Sigmoid colon (tissue), 7 donors: Measurements from ENCODE around the gene CCDC107. TPM values are rescaled to one million over a fixed set of nuclear protein-coding genes. Genes with fewer than 3 reads are reported as not detected.

ENCODE experiments used
- DNase-seq: peaks from one replicate; pipeline ENCODE4 v3.0.0-alpha.2; 2019
- H3K27ac ChIP-seq, 4 donors: fragments of 200-600 bp; sonication (generic); one replicate each; pipeline ENCODE4 v1.5.1; 2016 to 2019; ENCODE audit warnings: mild to moderate bottlenecking in 1 of 4
- H3K27me3 ChIP-seq, 3 donors: fragments of 200-600 bp; sonication (generic); one replicate each; pipeline ENCODE4 v1.5.1; 2019; ENCODE audit warnings: mild to moderate bottlenecking in 1 of 3
- H3K36me3 ChIP-seq, 4 donors: fragments of 200-600 bp; sonication (generic); one replicate each; pipeline ENCODE4 v1.5.1; 2016 to 2019
- H3K4me1 ChIP-seq, 4 donors: fragments of 200-600 bp; sonication (generic); one replicate each; pipeline ENCODE4 v1.5.1; 2017 to 2019
- H3K4me3 ChIP-seq, 4 donors: fragments of 200-600 bp; sonication (generic); one replicate each; pipeline ENCODE4 v1.5.1; 2017 to 2019; ENCODE audit warnings: mild to moderate bottlenecking in 2 of 4, moderate library complexity in 1 of 4
- H3K9me3 ChIP-seq, 4 donors: fragments of 200-600 bp in 3 of 4; sonication (generic) in 3 of 4; one replicate each; pipeline versions ENCODE4 v1.5.1 to v1.6.1; 2013 to 2019
- EP300 ChIP-seq, 4 donors: sonication (generic); formaldehyde crosslinking; IDR thresholded peaks; one replicate each; pipeline ENCODE4 v1.6.1; 2017; ENCODE audit warnings: antibody characterized with exemption in 4 of 4
- POLR2A ChIP-seq, 2 donors: fragments of 450-650 bp; IDR thresholded peaks; one replicate each; pipeline ENCODE4 v1.6.1; 2016; ENCODE audit warnings: antibody characterized with exemption in 2 of 2, mild to moderate bottlenecking in 2 of 2, moderate library complexity in 2 of 2
- POLR2AphosphoS5 ChIP-seq, 4 donors: sonication (generic); formaldehyde crosslinking; IDR thresholded peaks; one replicate each; pipeline ENCODE4 v1.6.1; 2017; ENCODE audit warnings: antibody characterized with exemption in 4 of 4
- WGBS, 2 donors: extraction: QIAGEN DNeasy Blood & Tissue Kit; methylation state at CpG; one replicate each; pipeline ENCODE4 v1.1.7; 2013; 5-methylcytosine and 5-hydroxymethylcytosine counted together
- intact Hi-C: fragments of 100-400 bp; cut with DNase I; formaldehyde crosslinking; loops from one replicate; pipeline ENCODE4 v1.15.1; 2023
- polyA plus RNA-seq, 3 donors: library from polyadenylated mRNA; stranded (reverse); fragments of 200-250 nt; gene quantifications; one replicate each; pipeline ENCODE4 v1.2.3, GENCODE V29; 2013
- total RNA-seq, 4 donors: library from RNA; depleted of rRNA; stranded (reverse); fragments of >200 nt; gene quantifications; one replicate each; pipeline ENCODE4 v1.1.0, GENCODE V29; 2016
- TF ChIP-seq, protein P1 (sequence below), 4 experiments: fragments of 450-650 bp in 3 of 4; fragments of 200-600 bp in 1 of 4; IDR thresholded peaks; one replicate each; pipeline ENCODE4 v1.5.1; 2016 to 2019; ENCODE audit warnings: antibody characterized with exemption in 4 of 4, mild to moderate bottlenecking in 3 of 4, moderate library complexity in 2 of 4
- donor health status: healthy with polysubstance abuse.
- donor health status: Bipolar disorder and iron deficiency.
- donor health status: healthy.

Gene CCDC107
- total and polyA plus RNA-seq, 7 donors = 21.3 to 112 (median 70.6) TPM

DNA sequence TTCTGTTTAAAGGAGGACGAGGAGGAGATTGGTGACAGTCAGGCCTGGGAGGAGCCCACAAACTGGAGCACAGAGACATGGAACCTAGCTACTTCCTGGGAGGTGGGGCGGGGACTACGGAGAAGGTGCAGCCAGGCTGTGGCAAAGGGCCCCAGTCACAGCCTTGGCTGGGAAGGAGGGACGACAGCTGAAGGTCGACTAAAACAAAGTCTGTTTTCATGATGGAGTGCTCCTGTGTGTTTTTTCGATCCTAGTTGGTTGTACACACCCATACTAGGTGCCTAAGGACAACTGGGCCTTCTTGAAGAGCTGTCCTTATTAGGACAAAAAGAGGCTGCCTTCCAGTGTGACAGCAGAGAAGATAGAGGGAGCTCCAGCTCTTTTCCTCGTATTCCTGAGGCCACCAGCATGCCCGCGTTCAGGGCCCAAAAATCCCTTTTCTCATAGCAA is 2.9 kb downstream of the CCDC107 start:
- H3K4me3 ChIP-seq = peak overlapping the region in 1 of 4 donors; percentile 70
- TF ChIP-seq POLR2AphosphoS5 (IDR thresholded peaks at IDR 0.05) = peak; percentile 34 to 66 (median 48)
- TF ChIP-seq, protein P1, sequence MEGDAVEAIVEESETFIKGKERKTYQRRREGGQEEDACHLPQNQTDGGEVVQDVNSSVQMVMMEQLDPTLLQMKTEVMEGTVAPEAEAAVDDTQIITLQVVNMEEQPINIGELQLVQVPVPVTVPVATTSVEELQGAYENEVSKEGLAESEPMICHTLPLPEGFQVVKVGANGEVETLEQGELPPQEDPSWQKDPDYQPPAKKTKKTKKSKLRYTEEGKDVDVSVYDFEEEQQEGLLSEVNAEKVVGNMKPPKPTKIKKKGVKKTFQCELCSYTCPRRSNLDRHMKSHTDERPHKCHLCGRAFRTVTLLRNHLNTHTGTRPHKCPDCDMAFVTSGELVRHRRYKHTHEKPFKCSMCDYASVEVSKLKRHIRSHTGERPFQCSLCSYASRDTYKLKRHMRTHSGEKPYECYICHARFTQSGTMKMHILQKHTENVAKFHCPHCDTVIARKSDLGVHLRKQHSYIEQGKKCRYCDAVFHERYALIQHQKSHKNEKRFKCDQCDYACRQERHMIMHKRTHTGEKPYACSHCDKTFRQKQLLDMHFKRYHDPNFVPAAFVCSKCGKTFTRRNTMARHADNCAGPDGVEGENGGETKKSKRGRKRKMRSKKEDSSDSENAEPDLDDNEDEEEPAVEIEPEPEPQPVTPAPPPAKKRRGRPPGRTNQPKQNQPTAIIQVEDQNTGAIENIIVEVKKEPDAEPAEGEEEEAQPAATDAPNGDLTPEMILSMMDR (IDR thresholded peaks at IDR 0.05) = peak; percentile 34 to 45 (median 38)
- TF ChIP-seq EP300 (IDR thresholded peaks at IDR 0.05) = no peak
- TF ChIP-seq POLR2A (IDR thresholded peaks at IDR 0.05) = peak in 1 of 2 donors; percentile 58

DNA sequence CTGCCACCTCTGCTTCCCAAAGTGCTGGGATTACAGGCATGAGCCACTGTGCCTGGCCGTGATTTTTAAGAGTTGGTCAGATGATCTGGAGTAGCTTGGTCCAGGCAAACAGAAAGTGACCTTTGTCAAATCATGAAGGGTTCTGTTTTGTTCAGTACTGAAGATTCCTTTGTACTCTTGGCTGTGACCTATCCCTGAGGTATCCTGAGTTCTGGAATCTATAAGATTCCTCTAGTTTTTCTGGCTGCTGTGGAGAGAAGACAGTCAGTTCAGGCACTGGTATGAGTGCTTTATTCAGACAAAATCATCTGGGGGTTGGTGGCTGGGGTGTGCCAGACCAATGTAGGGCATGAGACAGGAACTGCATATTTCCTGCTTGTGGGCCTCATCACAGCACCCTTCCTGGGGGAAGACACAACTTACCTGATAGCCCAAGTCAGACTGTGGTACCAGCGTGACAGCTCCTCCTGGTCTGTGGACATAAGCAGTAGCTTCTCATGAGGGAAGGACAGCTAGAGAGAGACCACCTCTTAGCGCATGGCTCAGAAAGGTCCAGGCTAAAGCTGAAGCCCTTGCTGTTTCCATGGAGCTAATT is 3.8 kb downstream of the CCDC107 start:
- Histone ChIP-seq H3K36me3 (peaks cover 0 to 13% (median 10%) of the 10 kb centered on the region in 4 donors), H3K9me3 (no peaks in the 10 kb centered on the region), H3K4me3 (no peak overlapping the region), H3K27me3 (no peaks in the 10 kb centered on the region), H3K27ac (peak overlapping the region; percentile 97 to 98 (median 98)), H3K4me1 (peaks cover 0 to 71% (median 63%) of the 10 kb centered on the region in 4 donors)
- intact Hi-C loops = no loop called here
- WGBS, 2 donors = 65% methylated on average over 3 of the region's 3 CpGs
- no peak for TF ChIP-seq EP300 (IDR thresholded peaks at IDR 0.05)
- peak in 1 of 4 donors; percentile 20 for TF ChIP-seq POLR2AphosphoS5 (IDR thresholded peaks at IDR 0.05)
- TF ChIP-seq, protein P1 (IDR thresholded peaks at IDR 0.05) = no peak
- no peak for TF ChIP-seq POLR2A (IDR thresholded peaks at IDR 0.05)
- DNase-seq = no peak

More for the DNA sequence above, 2.9 kb downstream of the CCDC107 start:
- peak; percentile 80 for DNase-seq
- H3K36me3 ChIP-seq = peaks cover 0 to 13% (median 10%) of the 10 kb centered on the region in 4 donors
- intact Hi-C loops = no loop called here
- H3K27me3 ChIP-seq = no peaks in the 10 kb centered on the region
- H3K27ac ChIP-seq = peak overlapping the region; percentile 97 to 98 (median 98)
- H3K9me3 ChIP-seq = no peaks in the 10 kb centered on the region
- peaks cover 0 to 78% (median 69%) of the 10 kb centered on the region in 4 donors for H3K4me1 ChIP-seq
- 15 to 50% methylated on average over 9 of the region's 9 CpGs for WGBS, 2 donors

DNA sequence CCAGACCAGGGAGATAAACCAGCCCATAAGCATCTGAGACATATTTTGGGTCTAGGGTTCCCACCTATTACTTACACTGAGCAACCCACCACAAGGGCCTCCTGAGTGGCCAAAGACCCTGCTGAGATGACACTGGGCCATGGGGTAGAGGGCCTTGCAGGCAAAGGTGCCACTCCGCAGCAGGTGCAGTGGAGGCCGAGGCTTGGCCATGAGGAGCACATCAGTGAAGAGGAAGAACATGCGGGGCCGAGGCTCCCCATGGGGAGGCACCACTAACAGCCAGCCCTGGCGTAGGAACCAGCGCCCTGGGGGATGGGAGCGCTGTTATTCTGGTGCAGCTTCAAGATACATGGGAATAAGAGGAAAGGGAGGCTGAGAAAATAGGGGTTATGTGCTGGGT is 4.3 kb downstream of the CCDC107 start:
- Histone ChIP-seq H3K9me3 (no peaks in the 10 kb centered on the region), H3K36me3 (peaks cover 0 to 13% (median 10%) of the 10 kb centered on the region in 4 donors), H3K4me3 (no peak overlapping the region), H3K4me1 (peaks cover 0 to 65% (median 57%) of the 10 kb centered on the region in 4 donors), H3K27ac (peak overlapping the region; percentile 97 to 98 (median 98)), H3K27me3 (no peaks in the 10 kb centered on the region)
- intact Hi-C loops = no loop called here
- DNase-seq = no peak
- WGBS, 2 donors = 87 to 93% methylated on average over 7 of the region's 7 CpGs
- TF ChIP-seq EP300 (IDR thresholded peaks at IDR 0.05) = no peak
- TF ChIP-seq, protein P1 (IDR thresholded peaks at IDR 0.05) = no peak
- TF ChIP-seq POLR2AphosphoS5 (IDR thresholded peaks at IDR 0.05) = peak in 2 of 4 donors; percentile 23 to 24
- TF ChIP-seq POLR2A (IDR thresholded peaks at IDR 0.05) = no peak

DNA sequence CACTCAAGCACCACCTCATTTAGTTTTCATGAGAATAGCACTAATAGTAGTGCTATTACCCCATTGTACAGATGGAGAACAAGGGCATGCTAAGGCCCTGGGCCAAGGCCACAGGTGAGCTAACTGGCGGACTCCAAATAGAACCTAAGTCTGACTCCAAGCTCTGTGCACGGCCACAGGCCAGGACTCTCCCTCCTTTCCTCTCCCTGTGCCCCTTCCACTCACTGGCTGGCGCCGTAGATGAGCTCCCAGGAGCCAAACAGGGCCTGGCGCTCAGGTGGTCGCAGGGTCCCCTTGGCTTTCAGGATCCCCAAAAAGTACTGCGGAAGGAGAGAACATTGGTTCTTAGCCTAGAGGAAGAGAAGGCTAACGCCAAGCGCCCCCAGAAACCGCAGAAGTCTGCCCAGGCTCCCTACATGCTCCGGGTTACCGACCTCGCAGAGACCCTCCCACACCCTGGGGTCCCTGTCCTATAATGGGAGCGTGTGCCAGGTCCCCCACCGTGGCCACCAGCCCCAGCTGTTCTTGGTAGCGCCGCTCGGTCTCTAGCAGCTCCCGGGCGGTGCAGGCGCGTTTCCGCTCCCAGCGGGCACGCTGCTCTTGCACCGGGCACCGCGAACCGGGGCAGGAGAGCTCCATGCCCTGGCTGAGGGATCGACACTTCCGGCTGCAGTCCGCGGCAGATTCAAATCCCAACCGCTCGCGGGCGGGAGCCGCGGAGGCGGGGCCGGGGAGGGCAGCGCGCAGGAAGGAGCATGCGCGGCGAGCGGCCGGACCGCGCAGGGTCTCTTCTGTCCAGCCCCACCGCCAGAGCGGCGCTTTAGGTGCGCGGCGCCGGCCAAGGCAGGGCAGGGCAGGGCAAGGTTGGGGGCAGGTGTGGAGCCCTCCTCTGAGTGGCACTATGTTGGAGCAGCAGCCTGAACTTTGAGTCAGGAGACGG is 6.7 kb downstream of the CCDC107 start, which contains the start of gene ARHGEF39:
Gene ARHGEF39 (minus strand): TSS at position 665 of the 940 bp plus-strand sequence. CDS start 26 bp downstream, at position 639.
- Histone ChIP-seq H3K36me3 (peaks cover 0 to 13% (median 10%) of the 10 kb centered on the region in 4 donors), H3K4me3 (peak within 1 kb of the TSS; percentile 27 to 58 (median 48)), H3K4me1 (peaks cover 0 to 52% (median 48%) of the 10 kb centered on the region in 4 donors), H3K27me3 (no peaks in the 10 kb centered on the region), H3K9me3 (no peaks in the 10 kb centered on the region), H3K27ac (peak within 1 kb of the TSS; percentile 97 to 98 (median 98))
- 3 to 8% methylated on average over 58 of the region's 58 CpGs for WGBS, 2 donors
- peak; percentile 90 for DNase-seq
- peak in 1 of 2 donors; percentile 48 for TF ChIP-seq POLR2A (IDR thresholded peaks at IDR 0.05)
- TF ChIP-seq, protein P1 (IDR thresholded peaks at IDR 0.05) = no peak
- TF ChIP-seq POLR2AphosphoS5 (IDR thresholded peaks at IDR 0.05) = peak; percentile 55 to 70 (median 66)
- intact Hi-C loops = loop anchor here (1.0 kb wide), 1 partner anchor 24 kb away; the partner anchor contains the start of gene TPM2
